CD4-positive, alpha-beta T cell treated with Interleukin-1 beta for 1 hour (primary cell): ENCODE results near the gene NVL.
"Not testable (repeated sequence)": the region's sequence is repeated elsewhere in the genome, so short reads cannot be mapped to it uniquely, and the experiment has no call there.

Experiments
- DNase-seq, 2 donors: peaks; one replicate each; pipeline ENCODE4 v3.0.0-alpha.2; 2020 to 2022

NVL gene

DNA sequence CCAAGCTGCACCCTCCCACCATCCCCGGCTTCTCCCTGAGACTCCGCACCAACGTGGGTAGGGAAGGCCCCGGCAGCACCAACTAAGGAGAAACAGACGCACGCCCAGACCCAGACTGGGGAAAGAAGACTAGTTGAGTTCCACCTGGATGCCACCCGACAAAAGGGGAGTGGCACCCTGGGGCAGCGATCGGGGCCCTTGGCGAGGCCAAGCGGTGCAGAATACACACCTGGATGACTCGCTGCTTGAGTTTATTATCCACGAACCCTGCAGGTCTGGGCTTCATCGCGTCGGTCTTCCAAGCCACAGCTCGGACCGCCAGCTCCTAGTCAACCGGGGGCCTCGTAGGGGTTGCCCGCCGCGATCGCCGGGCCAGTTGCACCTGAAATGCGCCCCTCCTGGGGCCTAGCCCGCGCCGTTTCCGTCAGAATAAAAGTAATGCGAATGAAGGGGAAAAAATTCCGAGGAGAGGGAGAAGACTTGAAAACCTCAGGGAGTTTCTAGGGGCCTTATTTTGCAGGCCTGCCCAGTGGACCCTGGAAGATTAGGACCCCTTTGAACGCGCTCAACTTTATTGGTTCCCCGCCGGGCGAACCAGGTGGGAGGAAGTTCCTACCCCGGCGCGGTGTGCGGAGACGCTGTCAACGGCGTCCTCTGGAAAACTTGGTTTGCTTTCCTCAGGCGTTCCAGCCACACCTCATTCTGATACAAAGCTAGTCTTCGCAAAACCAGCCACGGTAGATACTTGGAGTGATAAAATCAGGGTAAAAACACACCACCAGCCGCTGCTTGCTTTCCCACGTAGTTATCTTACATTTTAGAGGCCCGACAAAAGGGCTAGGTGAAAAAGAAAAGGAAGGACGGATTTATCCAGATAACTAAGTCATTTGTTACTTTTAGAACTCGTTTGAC is at the start of gene NVL:
Gene NVL (minus strand): TSS at position 331 of the 912 bp plus-strand sequence. CDS start 45 bp downstream, at position 286.
- DNase-seq: peak; percentile 76 to 81

DNA sequence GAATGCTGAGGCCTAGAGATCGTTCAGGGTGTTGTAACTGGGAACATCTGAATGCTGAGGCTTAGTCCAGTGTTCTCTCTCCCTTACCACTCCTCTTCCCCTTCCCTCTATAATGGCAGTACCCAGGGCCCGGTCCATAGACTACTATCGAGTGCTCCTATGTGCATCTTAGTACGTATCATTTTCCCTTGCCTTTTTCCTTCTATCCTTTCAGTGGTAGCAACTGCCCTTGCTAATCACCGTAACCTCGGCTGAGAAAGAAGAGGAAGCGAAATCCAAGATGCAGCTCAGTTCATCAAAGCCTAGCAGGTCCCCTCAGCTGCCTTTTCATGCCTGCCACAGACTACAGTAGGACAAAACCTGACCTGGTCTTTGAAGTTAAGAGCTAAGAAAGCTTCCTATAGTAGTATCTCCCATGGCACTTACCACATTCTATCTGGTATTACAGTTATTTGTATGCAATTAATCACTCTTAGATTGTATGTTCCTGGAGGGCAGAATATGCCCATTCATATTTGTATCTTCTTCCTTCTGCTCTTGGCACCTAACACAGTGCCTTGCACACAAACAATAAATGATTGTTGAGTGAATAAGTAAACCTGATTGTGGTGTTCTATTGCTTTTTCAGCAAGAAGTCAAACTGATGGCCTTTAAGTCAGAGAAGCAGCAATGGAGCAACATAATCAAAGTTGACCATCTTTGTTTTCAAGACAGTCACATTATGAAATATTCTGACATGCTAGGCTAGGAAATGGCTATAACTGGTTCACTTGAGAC is 49.1 kb upstream of the NVL start:
- DNase-seq: no peak

DNA sequence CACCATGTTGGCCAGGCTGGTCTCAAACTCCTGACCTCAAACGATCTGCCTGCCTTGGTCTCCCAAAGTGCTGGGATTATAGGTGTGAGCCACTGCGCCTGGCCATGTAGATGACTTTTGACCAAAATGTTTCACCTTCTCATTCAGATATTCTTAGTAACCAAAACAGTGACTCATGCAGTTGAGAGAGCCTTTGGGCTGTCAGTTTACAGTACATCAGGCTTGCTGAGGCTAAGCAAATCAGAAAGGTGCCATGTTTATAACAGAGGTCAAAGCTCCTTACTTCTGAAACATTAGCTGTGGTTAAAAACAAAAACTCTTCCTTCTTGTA is 47.7 kb upstream of the NVL start:
- peak in 1 of 2 donors; percentile 18 for DNase-seq

DNA sequence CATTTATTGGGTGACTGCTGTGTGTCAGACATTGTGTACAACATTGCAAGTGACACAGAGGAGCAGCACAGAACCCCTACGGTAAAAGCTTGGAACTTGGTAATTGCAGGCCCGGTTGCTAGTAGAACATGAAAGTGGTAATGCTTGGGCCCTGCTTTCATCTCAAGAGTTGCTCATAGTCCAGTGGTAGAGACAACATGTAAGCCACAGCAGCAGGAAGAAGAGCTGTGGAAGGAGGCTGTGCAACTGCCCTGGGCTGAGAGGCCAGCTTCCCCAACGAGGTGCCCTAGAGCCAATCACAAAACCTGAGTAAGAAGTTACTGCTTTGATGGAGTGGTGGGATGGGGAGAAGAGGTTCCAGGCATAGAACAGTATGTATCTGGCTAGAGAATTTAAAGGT is 45.1 kb upstream of the NVL start:
- no peak for DNase-seq

DNA sequence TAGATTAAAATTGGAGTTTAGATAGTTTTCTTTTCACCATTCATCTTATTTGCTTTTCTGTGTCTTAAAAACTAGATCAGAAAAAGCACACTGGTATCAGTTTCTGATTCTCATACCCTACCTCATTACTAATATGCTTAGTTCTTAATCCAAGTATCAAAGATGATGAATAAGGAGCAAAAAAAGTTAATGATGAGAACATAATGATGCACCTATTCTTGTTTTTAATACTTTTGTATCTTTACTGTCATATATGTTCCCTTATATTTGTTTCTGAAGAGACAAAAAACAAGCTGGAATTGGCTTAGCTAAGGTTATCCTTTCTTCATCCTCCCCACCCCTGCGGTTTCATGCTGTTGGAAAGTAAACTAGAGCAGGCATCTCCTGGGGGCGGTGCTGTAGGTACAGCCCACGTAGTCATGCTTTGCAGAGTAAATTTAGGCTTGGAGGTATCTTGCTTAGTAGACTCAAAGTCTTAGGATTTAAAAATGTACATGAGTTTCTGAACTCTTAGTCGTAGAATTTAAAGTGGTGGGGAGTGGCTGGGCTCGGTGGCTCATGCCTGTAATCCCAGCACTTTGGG is 43.1 kb upstream of the NVL start:
- no peak for DNase-seq

DNA sequence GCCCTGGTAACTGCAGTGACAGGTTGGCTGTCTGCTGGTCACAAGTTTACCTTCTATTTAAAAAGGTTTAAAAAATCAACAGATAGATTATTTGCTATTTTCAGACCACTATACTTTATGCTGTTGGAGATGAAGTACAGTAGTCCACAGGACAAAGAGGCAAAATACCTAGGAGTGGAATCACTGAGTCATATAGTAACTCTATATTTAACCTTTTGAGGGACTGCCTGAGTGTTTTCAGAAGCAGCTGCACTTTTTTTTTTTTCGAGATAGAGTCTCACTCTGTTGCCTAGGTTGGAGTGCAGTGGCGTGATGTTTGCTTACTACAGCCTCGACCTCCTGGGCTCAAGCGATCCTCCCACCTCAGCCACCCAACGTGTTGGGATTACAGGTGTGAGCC is 38.4 kb upstream of the NVL start:
- DNase-seq: no peak

DNA sequence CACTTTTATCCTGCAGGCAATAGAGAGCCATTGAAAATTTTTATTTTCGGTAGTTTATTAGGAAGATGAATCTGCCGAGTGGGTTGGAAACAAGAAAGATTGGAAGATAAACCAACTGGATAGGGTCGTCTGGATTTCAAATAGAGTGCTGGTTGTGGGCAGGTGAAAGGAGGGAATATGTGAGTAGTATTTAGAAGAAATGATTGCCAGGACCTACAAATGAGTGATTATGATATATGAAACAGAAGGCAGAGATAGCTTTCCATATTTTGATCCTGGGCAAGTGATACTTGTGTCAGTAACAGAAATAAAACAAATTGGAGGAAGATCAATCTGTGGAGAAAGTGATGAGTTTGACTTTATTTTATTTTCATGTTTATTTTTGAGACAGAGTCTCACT is 29.2 kb upstream of the NVL start:
- no peak for DNase-seq

DNA sequence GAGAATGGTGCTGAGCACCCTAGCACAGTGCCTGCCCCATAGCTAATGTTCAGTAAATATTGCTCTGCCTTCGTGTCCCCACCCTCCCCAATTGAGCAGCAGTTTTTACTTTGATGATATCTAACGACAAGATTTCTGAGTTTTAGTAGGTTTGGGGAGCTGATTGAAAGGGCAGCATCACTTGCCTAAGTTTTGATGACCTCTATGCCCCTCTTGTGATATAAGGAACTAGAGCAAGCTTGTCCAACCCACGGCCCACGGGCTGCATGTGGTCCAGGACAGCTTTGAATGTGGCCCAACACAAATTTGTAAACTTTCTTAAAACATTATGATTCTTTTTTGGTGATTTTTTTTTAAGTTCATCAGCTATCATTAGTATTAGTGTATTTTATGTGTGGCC is 28.3 kb upstream of the NVL start:
- DNase-seq: no peak

DNA sequence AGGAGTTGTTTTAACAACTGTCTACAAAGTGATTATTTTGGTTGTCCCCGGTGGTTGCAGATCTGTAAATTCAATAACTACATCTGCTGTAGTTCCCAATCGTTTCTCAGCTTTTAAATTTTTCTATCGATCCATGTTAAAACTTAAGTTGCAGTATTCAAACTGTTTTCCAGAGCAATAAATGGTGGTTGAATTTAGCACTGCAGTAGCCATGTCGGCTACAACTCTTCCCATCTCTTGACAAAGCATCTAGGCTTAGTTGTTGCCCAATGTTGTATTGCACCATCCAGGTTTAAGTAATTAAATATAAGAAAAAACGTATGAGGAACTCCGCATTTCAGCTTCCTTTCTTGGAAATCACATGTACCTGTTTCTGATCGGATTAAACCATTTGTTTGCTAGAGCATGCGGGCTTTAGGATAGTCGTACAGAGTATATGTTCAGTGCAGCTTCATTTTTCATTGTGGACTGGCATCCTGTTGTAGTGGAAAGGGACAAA is 27.7 kb upstream of the NVL start:
- DNase-seq: no peak

DNA sequence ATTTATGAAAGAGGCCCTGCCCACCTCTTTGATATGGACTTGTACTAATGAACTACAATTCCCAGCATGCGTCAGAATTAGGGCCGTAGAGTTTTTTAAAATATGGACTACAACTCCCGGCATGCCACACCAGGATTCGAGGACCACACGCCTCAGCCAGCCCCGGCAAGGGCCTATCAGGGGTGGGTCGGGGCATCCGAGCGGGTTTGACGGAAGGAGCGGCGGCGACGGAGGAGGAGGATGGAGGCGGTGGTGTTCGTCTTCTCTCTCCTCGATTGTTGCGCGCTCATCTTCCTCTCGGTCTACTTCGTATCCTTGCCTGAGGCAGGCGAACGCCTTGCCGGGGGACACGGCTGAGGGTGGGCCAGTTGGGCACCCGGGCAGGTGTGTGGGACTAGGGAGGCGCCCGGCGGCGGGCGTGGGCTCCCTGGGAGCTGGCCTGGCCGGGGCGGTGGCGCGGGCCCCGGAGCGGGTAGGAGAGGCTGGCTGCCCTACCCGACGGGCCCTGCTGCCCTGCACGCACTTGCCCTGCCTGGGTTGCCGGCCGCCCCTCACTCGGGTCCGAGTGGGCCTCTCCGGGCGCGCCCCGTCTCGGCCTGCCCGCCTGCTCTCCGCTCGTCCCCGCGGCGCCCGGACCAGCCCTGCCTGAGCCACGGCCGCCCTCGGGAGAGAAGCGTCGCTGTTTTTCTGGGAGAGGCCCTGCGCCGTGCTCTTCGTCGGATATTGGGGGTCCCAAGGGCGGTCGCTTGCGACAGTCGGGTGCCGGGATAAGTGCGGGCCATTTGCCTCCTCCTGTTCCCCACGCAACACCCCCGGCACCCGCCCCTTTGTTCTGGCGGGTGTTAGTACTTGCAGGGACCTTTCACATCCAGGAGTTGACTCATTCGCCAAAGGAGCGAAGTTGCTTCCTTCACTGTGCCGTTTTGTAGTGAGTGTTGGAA is 27.0 kb upstream of the NVL start, which contains the start of gene CNIH4:
Gene CNIH4 (plus strand): TSS at position 195 of the 941 bp plus-strand sequence. CDS start 46 bp downstream, at position 241.
- DNase-seq: peak; percentile 93 to 95

DNA sequence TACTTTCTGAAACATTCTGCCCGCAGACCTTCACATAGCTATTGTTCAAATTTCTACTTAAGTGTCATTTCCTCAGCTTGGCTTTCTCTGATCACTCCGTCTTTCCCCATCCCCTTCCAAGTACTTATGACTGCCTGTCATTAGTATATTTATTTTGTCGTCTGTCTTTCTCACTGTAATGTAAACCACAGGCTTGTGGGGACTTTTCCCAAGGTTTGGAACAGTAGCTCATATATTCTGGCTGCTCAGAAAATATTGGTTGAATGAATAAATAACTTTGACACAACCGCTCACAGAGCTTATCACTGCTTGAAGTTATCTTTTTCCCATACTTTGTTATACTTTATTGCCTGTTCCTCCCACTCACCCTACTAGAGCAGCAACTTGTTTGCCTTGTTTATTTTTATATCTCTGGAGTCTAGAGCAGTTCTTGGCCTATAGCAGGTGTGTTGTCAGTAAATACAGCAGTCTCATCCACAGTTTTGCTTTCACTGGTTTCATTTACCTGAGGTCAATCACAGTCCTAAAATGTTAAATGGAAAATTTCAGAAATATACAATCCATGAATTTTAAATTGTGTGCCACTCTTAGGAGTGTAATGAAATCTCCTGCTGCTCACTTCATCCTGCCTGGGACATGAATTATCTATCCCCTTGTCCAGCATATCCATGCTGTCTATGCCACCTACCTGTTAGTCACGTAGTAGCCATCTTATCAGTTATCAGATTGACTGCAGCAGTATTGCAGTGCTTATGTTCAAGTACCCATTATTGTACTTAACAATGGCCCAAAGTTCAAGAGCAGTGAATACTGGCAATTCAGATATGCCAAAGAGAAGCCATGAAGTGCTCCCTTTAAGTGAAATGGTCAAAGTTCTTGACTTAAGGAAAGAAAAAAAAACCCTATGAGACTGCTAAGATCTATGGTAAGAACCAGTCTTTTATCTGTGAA is 24.3 kb upstream of the NVL start:
- DNase-seq: no peak

DNA sequence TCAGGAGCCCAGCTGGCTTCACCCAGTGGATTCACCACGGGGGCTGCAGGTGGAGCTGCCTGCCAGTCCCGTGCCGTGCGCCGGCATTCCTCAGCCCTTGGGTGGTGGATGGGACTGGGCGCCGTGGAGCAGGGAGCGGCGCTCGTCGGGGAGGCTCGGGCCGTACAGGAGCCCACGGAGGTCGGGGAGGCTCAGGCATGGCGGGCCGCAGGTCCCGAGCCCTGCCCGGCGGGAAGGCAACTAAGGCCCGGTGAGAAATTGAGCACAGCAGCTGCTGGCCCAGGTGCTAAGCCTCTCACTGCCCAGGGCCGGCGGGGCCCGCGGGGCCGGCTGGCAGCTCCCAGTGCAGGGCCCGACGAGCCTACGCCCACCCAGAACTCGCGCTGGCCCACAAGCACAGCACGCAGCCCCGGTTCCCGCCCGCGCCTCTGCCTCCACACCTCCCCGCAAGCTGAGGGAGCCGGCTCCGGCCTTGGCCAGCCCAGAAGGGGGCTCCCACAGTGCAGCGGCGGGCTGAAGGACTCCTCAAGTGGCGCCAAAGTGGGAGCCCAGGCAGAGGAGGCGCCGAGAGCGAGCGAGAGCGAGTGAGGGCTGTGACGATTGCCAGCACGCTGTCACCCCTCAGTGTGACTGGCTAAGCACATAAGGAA is 22.6 kb upstream of the NVL start:
- DNase-seq: not testable (repeated sequence)

DNA sequence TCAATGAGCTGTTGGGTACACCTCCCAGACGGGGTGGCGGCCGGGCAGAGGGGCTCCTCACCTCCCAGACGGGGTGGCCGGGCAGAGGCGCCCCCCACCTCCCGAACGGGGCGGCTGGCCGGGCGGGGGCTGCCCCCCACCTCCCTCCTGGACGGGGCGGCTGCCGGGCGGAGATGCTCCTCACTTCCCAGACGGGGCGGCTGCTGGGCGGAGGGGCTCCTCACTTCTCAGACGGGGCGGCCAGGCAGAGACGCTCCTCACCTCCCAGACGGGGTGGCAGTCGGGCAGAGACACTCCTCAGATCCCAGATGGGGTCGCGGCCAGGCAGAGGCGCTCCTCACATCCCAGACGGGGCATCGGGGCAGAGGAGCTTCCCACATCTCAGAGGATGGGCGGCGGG is 19.7 kb upstream of the NVL start:
- not testable (repeated sequence) for DNase-seq

DNA sequence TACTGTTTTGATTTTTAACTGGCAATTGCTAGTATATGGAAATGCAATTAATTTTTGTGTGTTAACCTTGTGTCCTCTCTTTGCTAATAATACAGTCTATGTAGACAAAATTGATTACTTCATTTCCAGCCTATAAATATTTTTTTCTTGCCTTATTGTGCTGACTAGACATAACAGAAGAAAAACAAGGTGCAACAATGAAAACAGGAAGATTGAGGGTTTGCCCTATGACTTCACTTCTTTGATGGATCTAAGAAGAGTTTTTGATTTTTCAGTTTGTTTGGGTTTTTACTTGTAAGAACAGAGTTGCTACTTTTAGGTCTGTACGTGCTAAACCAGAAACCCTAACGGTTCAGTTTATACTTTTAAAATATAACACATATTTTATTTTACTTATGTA is 18.2 kb upstream of the NVL start:
- DNase-seq: no peak

DNA sequence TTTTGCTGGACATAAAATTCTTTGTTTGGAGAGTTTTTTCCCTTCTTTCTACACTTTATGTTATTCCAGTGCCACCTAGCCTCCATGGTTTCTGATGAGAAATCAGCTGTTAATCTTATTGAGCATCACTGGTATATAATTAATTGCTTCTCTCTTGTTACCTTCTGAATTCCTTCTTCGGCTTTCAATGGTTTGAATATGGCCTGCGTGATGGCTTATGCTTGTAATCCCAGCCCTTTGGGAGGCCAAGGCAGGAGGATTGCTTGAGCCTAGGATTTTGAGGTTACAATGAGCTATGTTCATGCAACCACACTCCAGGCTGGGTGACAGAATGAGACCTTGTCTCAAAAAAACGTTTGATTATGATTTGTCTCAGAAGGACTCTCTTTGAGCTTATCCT is 13.7 kb upstream of the NVL start:
- no peak for DNase-seq

DNA sequence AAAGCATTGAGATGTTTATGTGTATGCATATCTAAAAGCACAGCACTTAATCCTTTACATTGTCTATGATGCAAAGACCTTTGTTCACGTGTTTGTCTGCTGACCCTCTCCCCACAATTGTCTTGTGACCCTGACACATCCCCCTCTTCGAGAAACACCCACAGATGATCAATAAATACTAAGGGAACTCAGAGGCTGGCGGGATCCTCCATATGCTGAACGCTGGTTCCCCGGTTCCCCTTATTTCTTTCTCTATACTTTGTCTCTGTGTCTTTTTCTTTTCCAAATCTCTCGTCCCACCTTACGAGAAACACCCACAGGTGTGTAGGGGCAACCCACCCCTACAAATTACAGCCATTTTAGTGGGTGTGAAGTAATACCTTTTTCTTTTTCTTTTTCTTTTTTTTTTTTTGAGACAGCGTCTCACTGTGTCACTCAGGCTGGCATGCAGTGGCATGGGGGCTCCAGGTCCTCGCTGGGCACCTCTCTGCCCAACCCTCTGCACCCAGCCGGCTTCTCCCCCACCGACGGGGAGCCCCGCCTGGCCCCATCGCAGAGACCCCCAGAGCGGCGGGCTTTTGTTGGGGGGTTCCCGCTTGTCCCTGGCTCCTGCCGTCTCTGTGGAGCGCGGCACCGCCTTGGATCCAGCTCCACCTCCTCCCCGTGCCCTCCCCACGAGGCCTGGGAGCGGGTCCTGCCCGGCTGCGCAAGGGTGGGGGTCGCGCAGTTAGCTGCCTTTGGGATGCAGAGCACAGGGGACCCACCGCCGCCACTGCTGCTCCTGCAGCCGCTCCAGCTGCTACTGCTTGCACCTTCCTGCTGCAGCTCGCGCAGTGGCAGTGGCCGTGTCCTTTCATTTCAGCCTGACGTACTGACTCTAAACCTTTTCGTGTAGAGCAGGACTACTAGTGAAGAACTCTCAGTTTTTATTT is 10.7 kb upstream of the NVL start:
- DNase-seq: peak; percentile 27 to 33

DNA sequence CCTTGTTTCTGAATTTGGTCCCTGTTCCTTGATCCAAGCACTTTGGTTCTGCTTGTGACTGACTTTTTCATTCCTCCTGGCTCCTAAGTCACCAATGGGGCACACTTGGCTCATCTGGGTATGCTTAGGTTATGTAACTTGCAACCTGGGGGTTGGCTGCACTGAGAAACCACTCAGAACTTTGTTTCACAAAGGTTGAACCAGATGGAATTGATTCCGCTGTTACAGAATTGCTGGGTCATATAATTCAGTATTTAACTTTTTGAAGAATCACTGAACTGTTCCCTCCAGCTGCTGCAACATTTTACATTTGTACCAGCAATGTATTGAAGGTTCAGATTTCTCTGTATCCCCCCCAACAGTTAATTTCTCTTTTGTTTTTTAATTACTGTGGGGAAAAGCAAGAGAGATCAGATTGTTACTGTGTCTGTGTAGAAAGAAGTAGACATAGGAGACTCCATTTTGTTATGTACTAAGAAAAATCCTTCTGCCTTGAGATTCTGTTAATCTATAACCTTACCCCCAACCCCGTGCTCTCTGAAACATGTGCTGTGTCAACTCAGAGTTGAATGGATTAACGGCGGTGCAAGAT is 9.6 kb upstream of the NVL start:
- no peak for DNase-seq

DNA sequence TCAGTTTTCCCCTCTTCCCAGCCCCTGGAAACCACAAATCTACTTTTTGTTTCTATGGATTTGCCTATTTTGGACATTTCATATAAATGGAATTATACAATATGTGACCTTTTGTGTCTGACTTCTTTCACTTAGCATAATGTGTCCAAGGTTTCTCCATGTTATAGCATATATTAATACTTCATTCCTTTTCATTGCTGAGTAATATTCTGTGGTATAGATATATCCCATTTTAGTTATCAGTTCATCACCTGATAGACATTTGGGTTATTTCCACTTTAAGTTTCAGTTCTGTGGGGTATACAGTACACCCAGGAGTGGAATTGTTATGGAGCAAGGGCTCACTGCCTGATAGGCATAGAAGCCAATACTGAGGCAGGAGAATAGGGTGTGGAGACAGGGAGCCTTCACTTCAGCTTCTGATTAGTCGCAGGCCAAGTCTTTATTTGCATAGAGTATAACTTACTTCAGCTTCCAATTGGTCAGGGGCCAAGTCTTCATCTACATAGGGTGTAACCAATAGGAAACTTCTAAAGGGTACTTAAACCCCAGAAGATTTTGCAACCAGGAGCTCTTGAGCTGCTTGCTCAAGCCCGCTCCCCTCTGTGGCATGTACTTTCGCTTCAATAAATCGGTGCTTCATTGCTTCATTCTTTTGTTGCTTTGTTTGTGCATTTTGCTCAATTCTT is 8.3 kb upstream of the NVL start:
- DNase-seq: no peak
